Subcutaneous abdominal adipose tissue (tissue), 5 donors: ENCODE results near the gene EHF.
"Not testable (repeated sequence)": the region's sequence is repeated elsewhere in the genome, so short reads cannot be mapped to it uniquely, and the experiment has no call there.

Source experiments
- H3K27ac ChIP-seq: one replicate; pipeline ENCODE4 v1.7.0; 2013; ENCODE audit warnings: low read depth, mild to moderate bottlenecking, inconsistent platforms, low read length, moderate library complexity
- H3K27me3 ChIP-seq, 5 donors: one replicate each; pipeline ENCODE4 v1.7.0; 2013; ENCODE audit warnings: low read length in 5 of 5, inconsistent platforms in 1 of 5; ENCODE audit not compliant: control insufficient read depth in 5 of 5, insufficient read depth in 4 of 5
- H3K36me3 ChIP-seq, 5 donors: one replicate each; pipeline ENCODE4 v1.7.0; 2013; ENCODE audit warnings: low read length in 5 of 5; ENCODE audit not compliant: control insufficient read depth in 5 of 5, insufficient read depth in 5 of 5
- H3K4me1 ChIP-seq, 5 donors: one replicate each; pipeline ENCODE4 v1.7.0; 2013; ENCODE audit warnings: low read length in 5 of 5, mild to moderate bottlenecking in 3 of 5, moderate library complexity in 1 of 5; ENCODE audit not compliant: control insufficient read depth in 5 of 5, insufficient read depth in 5 of 5
- H3K4me3 ChIP-seq, 5 donors: one replicate each; pipeline ENCODE4 v1.7.0; 2013; ENCODE audit warnings: low read length in 5 of 5, low read depth in 1 of 5
- H3K9ac ChIP-seq, 5 donors: one replicate each; pipeline ENCODE4 v1.7.0; 2013; ENCODE audit warnings: low read length in 5 of 5, mild to moderate bottlenecking in 4 of 5, moderate library complexity in 3 of 5
- H3K9me3 ChIP-seq, 5 donors: one replicate each; pipeline ENCODE4 v1.7.0; 2013; ENCODE audit warnings: low read length in 5 of 5; ENCODE audit not compliant: control insufficient read depth in 5 of 5
- donor health status: healthy.
- donor health status: healthy.
- donor health status: healthy.
- donor health status: healthy.
- donor health status: healthy.

EHF gene

GRCh38 chr11:34587282-34587677 is 33.6 kb upstream of the EHF start:
- Histone ChIP-seq H3K27ac (no peak overlapping the region), H3K4me1 (peaks cover 0 to 19% (median 14%) of the 10 kb centered on the region in 5 donors), H3K4me3 (no peak overlapping the region)

GRCh38 chr11:34588023-34588422 is 32.9 kb upstream of the EHF start:
- Histone ChIP-seq H3K27me3 (no peaks in the 10 kb centered on the region), H3K4me3 (no peak overlapping the region), H3K9ac (no peak overlapping the region), H3K36me3 (no peaks in the 10 kb centered on the region), H3K9me3 (peaks cover 0 to 2% (median 0%) of the 10 kb centered on the region in 5 donors), H3K27ac (no peak overlapping the region), H3K4me1 (peaks cover 0 to 19% (median 14%) of the 10 kb centered on the region in 5 donors)

More at GRCh38 chr11:34587282-34587677, 33.6 kb upstream of the EHF start:
- H3K9me3 ChIP-seq = no peaks in the 10 kb centered on the region
- H3K27me3 ChIP-seq = no peaks in the 10 kb centered on the region
- H3K9ac ChIP-seq = no peak overlapping the region
- H3K36me3 ChIP-seq = no peaks in the 10 kb centered on the region

- Histone ChIP-seq H3K4me3 (no peak overlapping the region), H3K9me3 (peaks cover 0 to 2% (median 0%) of the 10 kb centered on the region in 5 donors), H3K27ac (no peak overlapping the region), H3K27me3 (no peaks in the 10 kb centered on the region), H3K4me1 (peaks cover 0 to 19% (median 14%) of the 10 kb centered on the region in 5 donors), H3K9ac (no peak overlapping the region), H3K36me3 (no peaks in the 10 kb centered on the region)
Measured at GRCh38 chr11:34588701-34589100, 32.2 kb upstream of the EHF start.

- not testable (repeated sequence) for H3K4me3 ChIP-seq, H3K9me3 ChIP-seq, H3K36me3 ChIP-seq, H3K9ac ChIP-seq, H3K27me3 ChIP-seq, H3K27ac ChIP-seq
- peaks cover 0 to 19% (median 14%) of the 10 kb centered on the region in 5 donors for H3K4me1 ChIP-seq
Measured at GRCh38 chr11:34589177-34589576, 31.7 kb upstream of the EHF start.

GRCh38 chr11:34593085-34593484 is 27.8 kb upstream of the EHF start:
- H3K4me3 ChIP-seq = no peak overlapping the region
- H3K27me3 ChIP-seq = no peaks in the 10 kb centered on the region
- no peak overlapping the region for H3K9ac ChIP-seq
- H3K36me3 ChIP-seq = no peaks in the 10 kb centered on the region
- peaks cover 0 to 11% (median 7%) of the 10 kb centered on the region in 5 donors for H3K4me1 ChIP-seq
- H3K9me3 ChIP-seq = peaks cover 0 to 2% (median 0%) of the 10 kb centered on the region in 5 donors
- H3K27ac ChIP-seq = no peak overlapping the region

- Histone ChIP-seq H3K4me1 (peaks cover 0 to 12% (median 7%) of the 10 kb centered on the region in 5 donors), H3K9me3 (peaks cover 0 to 2% (median 0%) of the 10 kb centered on the region in 5 donors), H3K27me3 (no peaks in the 10 kb centered on the region), H3K9ac (no peak overlapping the region), H3K36me3 (no peaks in the 10 kb centered on the region), H3K27ac (no peak overlapping the region), H3K4me3 (no peak overlapping the region)
Measured at GRCh38 chr11:34594603-34595002, 26.3 kb upstream of the EHF start.

GRCh38 chr11:34595391-34595790 is 25.5 kb upstream of the EHF start:
- Histone ChIP-seq H3K9me3 (peaks cover 0 to 2% (median 0%) of the 10 kb centered on the region in 5 donors), H3K36me3 (no peaks in the 10 kb centered on the region), H3K4me3 (no peak overlapping the region), H3K27me3 (no peaks in the 10 kb centered on the region), H3K27ac (no peak overlapping the region), H3K4me1 (peaks cover 0 to 19% (median 14%) of the 10 kb centered on the region in 5 donors), H3K9ac (no peak overlapping the region)

GRCh38 chr11:34595960-34596644 is 24.8 kb upstream of the EHF start:
- H3K27me3 ChIP-seq = no peaks in the 10 kb centered on the region
- no peak overlapping the region for H3K27ac ChIP-seq
- H3K9me3 ChIP-seq = peaks cover 0 to 2% (median 0%) of the 10 kb centered on the region in 5 donors
- no peaks in the 10 kb centered on the region for H3K36me3 ChIP-seq
- H3K4me1 ChIP-seq = peaks cover 0 to 26% (median 22%) of the 10 kb centered on the region in 5 donors
- H3K4me3 ChIP-seq = no peak overlapping the region
- no peak overlapping the region for H3K9ac ChIP-seq

- peaks cover 0 to 30% (median 24%) of the 10 kb centered on the region in 5 donors for H3K4me1 ChIP-seq
- H3K9ac ChIP-seq = no peak overlapping the region
- H3K4me3 ChIP-seq = no peak overlapping the region
- H3K36me3 ChIP-seq = no peaks in the 10 kb centered on the region
- H3K27ac ChIP-seq = peak overlapping the region; percentile 42
- H3K27me3 ChIP-seq = no peaks in the 10 kb centered on the region
- no peaks in the 10 kb centered on the region for H3K9me3 ChIP-seq
Measured at GRCh38 chr11:34599406-34599945, 21.4 kb upstream of the EHF start.

GRCh38 chr11:34600339-34601084 is 20.4 kb upstream of the EHF start:
- peak overlapping the region; percentile 42 for H3K27ac ChIP-seq
- peaks cover 0 to 35% (median 24%) of the 10 kb centered on the region in 5 donors for H3K4me1 ChIP-seq
- peak overlapping the region in 1 of 5 donors; percentile 6 for H3K9ac ChIP-seq
- H3K9me3 ChIP-seq = no peaks in the 10 kb centered on the region
- H3K4me3 ChIP-seq = no peak overlapping the region
- H3K27me3 ChIP-seq = no peaks in the 10 kb centered on the region
- no peaks in the 10 kb centered on the region for H3K36me3 ChIP-seq
